Caki2 (cell line): Measurements from ENCODE around the gene MT1F. TPM values are rescaled to one million over a fixed set of nuclear protein-coding genes. Genes with fewer than 3 reads are reported as not detected.

ENCODE experiments used
- total RNA-seq: library from RNA; depleted of rRNA; stranded (reverse); fragments of >200 nt; shearing (Covaris generic); gene quantifications from 2 replicates; pipeline ENCODE4 v1.2.3, GENCODE V29; 2014; ENCODE audit warnings: low replicate concordance; rRNA removed

The MT1F gene
- total RNA-seq, 1 experiment from 2014 or later, result 17.6 TPM

Other genes with a start within 250 kb of the MT1F start
- gene AMFR, start 232.4 kb upstream of the MT1F start, total RNA-seq, result 109 TPM in 2 replicates
- 68.5 and 95.5 TPM in 2 replicates for gene NUDT21, start 206.6 kb upstream of the MT1F start, total RNA-seq
- gene OGFOD1, start 206.4 kb upstream of the MT1F start, total RNA-seq, result 38.4 and 58.4 TPM in 2 replicates
- 33.6 and 62.2 TPM in 2 replicates for gene BBS2, start 137.9 kb upstream of the MT1F start, total RNA-seq
- not detected in 2 replicates for gene MT4, start 92.9 kb upstream of the MT1F start, total RNA-seq
- gene MT3, start 68.4 kb upstream of the MT1F start, total RNA-seq, result not detected in 2 replicates
- 149 and 195 TPM in 2 replicates for gene MT2A, start 49.4 kb upstream of the MT1F start, total RNA-seq
- gene MT1E, start 32.2 kb upstream of the MT1F start, total RNA-seq, result not detected in 2 replicates
- gene MT1M, start 25.3 kb upstream of the MT1F start, total RNA-seq, result not detected in 2 replicates
- not detected in 2 replicates for gene MT1A, start 19.3 kb upstream of the MT1F start, total RNA-seq
- gene MT1B, start 6.1 kb upstream of the MT1F start, total RNA-seq, result not detected in 2 replicates
- gene MT1G, start 10.1 kb downstream of the MT1F start, total RNA-seq, result not detected in 2 replicates
- not detected in 2 replicates for gene MT1H, start 11.9 kb downstream of the MT1F start, total RNA-seq
- 141 and 168 TPM in 2 replicates for gene MT1X, start 24.5 kb downstream of the MT1F start, total RNA-seq
- gene NUP93, start 72.2 kb downstream of the MT1F start, total RNA-seq, result 46.4 and 57.5 TPM in 2 replicates
- not detected in 2 replicates for gene SLC12A3, start 207.2 kb downstream of the MT1F start, total RNA-seq